UCSD-AML1 (cell line): ENCODE data around the gene KLF1.
A peak's percentile ranks its signal among the peaks of the same experiment; 100 is the strongest.
"Not testable (repeated sequence)": the region's sequence is repeated elsewhere in the genome, so short reads cannot be mapped to it uniquely, and the experiment has no call there.

Experiments
- DNase-seq: peaks from one replicate; lab custom pipeline; 2025; ENCODE audit not compliant: unreplicated experiment; lab: John Stamatoyannopoulos, UW

KLF1 gene

GRCh38 chr19:12891553-12892021, 4.6 kb upstream of the KLF1 start:
- DNase-seq, result no peak

GRCh38 chr19:12890787-12891552, 4.0 kb upstream of the KLF1 start, which contains the start of gene GCDH:
GCDH (plus strand) TSS chr19:12891160; CDS start chr19:12891305, 145 bp downstream.
- DNase-seq, result peak; percentile 97

- DNase-seq, result not testable (repeated sequence)
Measured at GRCh38 chr19:12890299-12890786, 3.3 kb upstream of the KLF1 start.

GRCh38 chr19:12888006-12888603, 1.1 kb upstream of the KLF1 start:
- no peak for DNase-seq

GRCh38 chr19:12886651-12886968, 391 bp downstream of the KLF1 start:
- no peak for DNase-seq

GRCh38 chr19:12885749-12886650, 1.0 kb downstream of the KLF1 start:
- no peak for DNase-seq

GRCh38 chr19:12884926-12885748, 1.9 kb downstream of the KLF1 start:
- DNase-seq, result peak; percentile 81

GRCh38 chr19:12884627-12884925, 2.4 kb downstream of the KLF1 start:
- DNase-seq, result no peak

- DNase-seq, result no peak
Measured at GRCh38 chr19:12884202-12884601, 2.8 kb downstream of the KLF1 start.

GRCh38 chr19:12882589-12882988, 4.4 kb downstream of the KLF1 start:
- no peak for DNase-seq

GRCh38 chr19:12881172-12881808, 5.7 kb downstream of the KLF1 start, which contains the start of gene DNASE2:
DNASE2 (minus strand) TSS chr19:12881449; CDS start chr19:12881375, 74 bp downstream.
- peak; percentile 93 for DNase-seq

- no peak for DNase-seq
Measured at GRCh38 chr19:12880551-12881171, 6.3 kb downstream of the KLF1 start.

GRCh38 chr19:12875086-12875485, 11.9 kb downstream of the KLF1 start:
- DNase-seq, result no peak

- no peak for DNase-seq
Measured at GRCh38 chr19:12873891-12874745, 12.9 kb downstream of the KLF1 start.

GRCh38 chr19:12872941-12873890, 13.8 kb downstream of the KLF1 start:
- no peak for DNase-seq

- DNase-seq, result no peak
Measured at GRCh38 chr19:12872255-12872654, 14.7 kb downstream of the KLF1 start.

GRCh38 chr19:12871681-12872080, 15.3 kb downstream of the KLF1 start:
- DNase-seq, result no peak
